H1 (cell line): ENCODE measurements around the gene RETREG1. TPM values are rescaled to one million over a fixed set of nuclear protein-coding genes. Genes with fewer than 3 reads are reported as not detected.

Source experiments
- CTCF ChIA-PET: fragments of 300-600 bp; sonication (Branson Sonifier 250); formaldehyde crosslinking; loops from one replicate; lab custom pipeline; 2021; ENCODE audit not compliant: partially characterized antibody; lab: Charles Lee
- POLR2A ChIA-PET: fragments of 300-600 bp; sonication (Branson Sonifier 250); formaldehyde crosslinking; loops from one replicate; lab custom pipeline; 2021; ENCODE audit warnings: inconsistent platforms; ENCODE audit not compliant: partially characterized antibody; lab: Charles Lee
- DNase-seq, 2 experiments: peaks; one replicate each; pipeline versions ENCODE4 v3.0.0 to v3.0.0-alpha.2; 2010 to 2022; ENCODE audit warnings: low spot score in 2 of 2, low read depth in 1 of 2, mixed read lengths in 1 of 2
- FAIRE-seq: peaks from 2 replicates; lab custom pipeline; 2011; peaks lifted over from hg19 to GRCh38; lab: Jason Lieb, UNC
- H2AFZ ChIP-seq: 2 replicates; pipeline ENCODE4 v1.8.1; 2012; ENCODE audit warnings: low read length, inconsistent platforms
- H2AK5ac ChIP-seq: 2 replicates; pipeline ENCODE4 v1.6.1; 2013; ENCODE audit warnings: low read depth, low read length
- H2BK120ac ChIP-seq: replicated peaks from 2 replicates; pipeline ENCODE3; 2013; ENCODE audit warnings: low read depth, low read length, inconsistent platforms
- H2BK12ac ChIP-seq: 2 replicates; pipeline ENCODE4 v1.6.1; 2013; ENCODE audit warnings: low read depth, low read length
- H2BK15ac ChIP-seq: 2 replicates; pipeline ENCODE4 v1.6.1; 2013; ENCODE audit warnings: low read length
- H2BK20ac ChIP-seq: 2 replicates; pipeline ENCODE4 v1.6.1; 2013; ENCODE audit warnings: low read length
- H2BK5ac ChIP-seq: 2 replicates; pipeline ENCODE4 v1.6.1; 2013; ENCODE audit warnings: low read depth, low read length
- H3K14ac ChIP-seq: 2 replicates; pipeline ENCODE4 v1.6.1; 2013; ENCODE audit warnings: inconsistent platforms; ENCODE audit not compliant: insufficient read length
- H3K18ac ChIP-seq: 2 replicates; pipeline ENCODE4 v1.6.1; 2013; ENCODE audit warnings: low read length; ENCODE audit errors: extremely low read depth
- H3K23ac ChIP-seq: 2 replicates; pipeline ENCODE4 v1.6.1; 2013; ENCODE audit warnings: inconsistent platforms; ENCODE audit not compliant: insufficient read length
- H3K23me2 ChIP-seq: 2 replicates; pipeline ENCODE4 v1.6.1; 2013; ENCODE audit warnings: low read depth, low read length
- H3K27ac ChIP-seq: 2 replicates; pipeline ENCODE4 v1.6.1; 2011; ENCODE audit warnings: low read depth, low read length, inconsistent platforms
- H3K27me3 ChIP-seq, 4 experiments: replicated peaks in 1 of 4; 1 replicate in 1 of 4; 2 replicates in 3 of 4; pipeline versions ENCODE4 v1.6.1 to v1.8.1; 2011 to 2013; ENCODE audit warnings: low read length in 3 of 4, mild to moderate bottlenecking in 3 of 4, inconsistent platforms in 2 of 4, mixed read lengths in 2 of 4, moderate library complexity in 1 of 4; ENCODE audit not compliant: control insufficient read depth in 3 of 4, insufficient read depth in 3 of 4; ENCODE audit errors: extremely low read depth in 1 of 4
- H3K36me3 ChIP-seq, 4 experiments: 2 replicates each; pipeline versions ENCODE4 v1.6.1 to v1.8.1; 2011 to 2013; ENCODE audit warnings: mild to moderate bottlenecking in 4 of 4, low read length in 3 of 4, moderate library complexity in 2 of 4, control low read depth in 1 of 4, inconsistent platforms in 1 of 4; ENCODE audit not compliant: insufficient read depth in 4 of 4, control insufficient read depth in 2 of 4
- H3K4ac ChIP-seq: replicated peaks from 2 replicates; pipeline ENCODE3; 2013; ENCODE audit warnings: low read length, low read depth, mixed read lengths, inconsistent platforms; ENCODE audit not compliant: insufficient read length
- H3K4me1 ChIP-seq, 4 experiments: replicated peaks in 1 of 4; 1 replicate in 1 of 4; 2 replicates in 3 of 4; pipeline versions ENCODE4 v1.6.1 to v1.8.1; 2011 to 2013; ENCODE audit warnings: low read length in 3 of 4, inconsistent platforms in 2 of 4, mixed read lengths in 1 of 4; ENCODE audit not compliant: insufficient read depth in 4 of 4, control insufficient read depth in 3 of 4
- H3K4me2 ChIP-seq, 2 experiments: 2 replicates each; pipeline versions ENCODE4 v1.6.1 to v1.8.1; 2011 to 2013; ENCODE audit warnings: low read depth in 2 of 2, low read length in 2 of 2, control low read depth in 1 of 2, inconsistent platforms in 1 of 2, mild to moderate bottlenecking in 1 of 2; ENCODE audit not compliant: insufficient read depth in 1 of 2
- H3K4me3 ChIP-seq, 4 experiments: fragments of 200-600, 300-600 bp in 1 of 4; sonication (generic), shearing (Covaris generic), sonication (Bioruptor Twin) in 1 of 4; 2 replicates each; pipeline versions ENCODE4 v1.5.1 to v1.8.1; 2011 to 2016; ENCODE audit warnings: low read length in 4 of 4, low read depth in 3 of 4, control low read depth in 2 of 4, inconsistent platforms in 2 of 4, mild to moderate bottlenecking in 2 of 4, mixed read lengths in 1 of 4, moderate library complexity in 1 of 4; ENCODE audit not compliant: insufficient read depth in 2 of 4; ENCODE audit errors: extremely low read depth in 1 of 4
- H3K56ac ChIP-seq: replicated peaks from 2 replicates; pipeline ENCODE3; 2013; ENCODE audit warnings: low read depth, mild to moderate bottlenecking, mixed read lengths, low read length, inconsistent platforms; ENCODE audit not compliant: insufficient read length
- H3K79me1 ChIP-seq: 2 replicates; pipeline ENCODE4 v1.6.1; 2013; ENCODE audit warnings: low read depth, low read length, control low read depth
- H3K79me2 ChIP-seq, 2 experiments: 2 replicates each; pipeline versions ENCODE4 v1.6.1 to v1.8.1; 2012 to 2013; ENCODE audit warnings: low read length in 2 of 2, mild to moderate bottlenecking in 2 of 2, inconsistent platforms in 1 of 2; ENCODE audit not compliant: insufficient read depth in 2 of 2, control insufficient read depth in 1 of 2
- H3K9ac ChIP-seq, 4 experiments: replicated peaks in 1 of 4; 1 replicate in 1 of 4; 2 replicates in 3 of 4; pipeline versions ENCODE4 v1.6.1 to v1.8.1; 2011 to 2013; ENCODE audit warnings: low read depth in 3 of 4, low read length in 3 of 4, control low read depth in 2 of 4, mild to moderate bottlenecking in 2 of 4, moderate library complexity in 2 of 4, inconsistent platforms in 1 of 4; ENCODE audit errors: extremely low read depth in 1 of 4
- H3K9me3 ChIP-seq, 2 experiments: 2 replicates each; pipeline versions ENCODE4 v1.6.1 to v1.8.1; 2012 to 2013; ENCODE audit warnings: mild to moderate bottlenecking in 2 of 2, moderate library complexity in 2 of 2, control low read depth in 1 of 2, inconsistent platforms in 1 of 2, low read depth in 1 of 2, low read length in 1 of 2, mixed read lengths in 1 of 2; ENCODE audit not compliant: insufficient read depth in 2 of 2
- H4K20me1 ChIP-seq, 2 experiments: replicated peaks in 1 of 2; 2 replicates each; pipeline versions ENCODE3 to v1.8.1; 2011 to 2013; ENCODE audit warnings: inconsistent platforms in 2 of 2, low read length in 2 of 2, mild to moderate bottlenecking in 1 of 2; ENCODE audit not compliant: insufficient read depth in 2 of 2, control insufficient read depth in 1 of 2
- H4K5ac ChIP-seq: 2 replicates; pipeline ENCODE4 v1.6.1; 2013; ENCODE audit warnings: low read length, low read depth, mixed read lengths, inconsistent platforms; ENCODE audit not compliant: insufficient read length
- H4K8ac ChIP-seq: 2 replicates; pipeline ENCODE4 v1.8.0; 2013; ENCODE audit warnings: mild to moderate bottlenecking, moderate library complexity, low read length, inconsistent platforms; ENCODE audit not compliant: insufficient read depth; ENCODE audit errors: extremely low read depth
- H4K91ac ChIP-seq: replicated peaks from 2 replicates; pipeline ENCODE3; 2013; ENCODE audit warnings: low read length, mixed read lengths, inconsistent platforms; ENCODE audit not compliant: insufficient read length
- CBX8 ChIP-seq: fragments of 300-800, 300-1000 bp; sonication (generic); IDR thresholded peaks from 2 replicates; pipeline ENCODE4 v1.7.1; 2016; ENCODE audit warnings: low read depth, low read length, borderline replicate concordance
- CREB1 ChIP-seq: IDR thresholded peaks from 2 replicates; pipeline ENCODE4 v1.6.1; 2012; ENCODE audit warnings: inconsistent platforms
- EGR1 ChIP-seq: IDR thresholded peaks from 2 replicates; pipeline ENCODE4 v1.6.1; 2011; ENCODE audit warnings: low read depth, low read length, borderline replicate concordance
- NANOG ChIP-seq: IDR thresholded peaks from 2 replicates; pipeline ENCODE4 v1.6.1; 2011; ENCODE audit warnings: low read length, low read depth, mild to moderate bottlenecking, inconsistent platforms; ENCODE audit not compliant: insufficient read depth, poor library complexity, severe bottlenecking
- POLR2AphosphoS5 ChIP-seq: IDR thresholded peaks from 2 replicates; pipeline ENCODE4 v1.6.1; 2011; ENCODE audit warnings: low read depth, low read length
- SIX5 ChIP-seq: IDR thresholded peaks from 2 replicates; pipeline ENCODE4 v1.6.1; 2011; ENCODE audit warnings: mild to moderate bottlenecking, low read depth, low read length
- WGBS, 2 experiments: shearing (Covaris generic) in 1 of 2; methylation state at CpG; one replicate each; pipeline versions ENCODE4 v1.1.6 to v1.1.7; 2013 to 2015; ENCODE audit warnings: low lambda C conversion rate in 2 of 2, mixed read lengths in 2 of 2, inconsistent platforms in 1 of 2, low coverage in 1 of 2, missing lambda C conversion rate in 1 of 2; ENCODE audit not compliant: insufficient replicate concordance in 2 of 2, insufficient coverage in 1 of 2, insufficient read length in 1 of 2; ENCODE audit errors: extremely low coverage in 1 of 2, missing lambda C conversion rate in 1 of 2; 5-methylcytosine and 5-hydroxymethylcytosine counted together
- polyA plus RNA-seq, 7 experiments: library from polyadenylated mRNA; depleted of rRNA in 3 of 7; stranded (reverse) in 5 of 7; unstranded in 2 of 7; fragments of >200 nt in 5 of 7; fragments of 200-250 nt in 2 of 7; gene quantifications; 1 replicate in 5 of 7; 2 replicates in 1 of 7; 4 replicates in 1 of 7; pipeline versions ENCODE4 v1.2.1 to v1.2.3, GENCODE V29; 2011 to 2013; ENCODE audit warnings: missing spikeins in 2 of 7, mixed read lengths in 2 of 7
- total RNA-seq: library from RNA; stranded (reverse); fragmentation: NEBNext Ultra II Directional; extraction: Animal tissue kit (Norgen Biotek cat#: 25700); gene quantifications from 2 replicates; pipeline ENCODE4 v1.2.1, GENCODE V29; 2021

RETREG1 gene
- total and polyA plus RNA-seq, 2 of the 8 experiments (the other 6 are each of a cell fraction or from before 2014, with no cell fraction given): 0.62 to 1.9 TPM

DNA sequence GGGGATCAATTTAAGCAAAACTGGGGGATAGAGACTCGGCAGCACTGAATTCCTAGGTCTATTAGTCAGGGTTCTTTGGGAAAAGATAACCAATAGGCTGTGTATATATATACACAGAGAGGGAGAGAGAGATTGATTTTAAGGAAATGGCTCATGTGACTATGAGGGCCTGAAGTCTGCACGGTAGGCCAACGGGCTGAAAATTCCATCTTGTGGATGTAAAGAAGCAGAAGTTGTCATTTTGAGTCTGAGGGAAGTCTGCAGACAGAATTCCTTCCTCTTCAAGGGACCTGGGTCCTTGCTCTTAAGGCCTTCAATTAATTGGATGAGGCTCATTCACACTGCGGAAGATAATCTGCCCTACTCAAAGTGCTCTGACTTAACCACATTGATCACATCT, 91.1 kb downstream of the RETREG1 start:
- 77% methylated on average over 4 of the region's 4 CpGs; no CpG with 5 or more reads in 1 of the 2 experiments for WGBS, 2 experiments
- Histone ChIP-seq H3K4ac (no peak overlapping the region), H4K5ac (no peak overlapping the region), H3K36me3 (no peaks in the 10 kb centered on the region), H4K91ac (no peak overlapping the region), H2AK5ac (no peak overlapping the region), H3K14ac (no peak overlapping the region), H3K9ac (no peak overlapping the region), H2BK5ac (no peak overlapping the region), H3K18ac (no peak overlapping the region), H2BK15ac (no peak overlapping the region), H3K56ac (no peak overlapping the region), H3K27ac (no peak overlapping the region), H3K4me3 (no peak overlapping the region), H2BK120ac (no peak overlapping the region), H4K8ac (no peak overlapping the region), H3K9me3 (no peaks in the 10 kb centered on the region), H3K79me2 (no peaks in the 10 kb centered on the region), H3K4me2 (no peak overlapping the region), H4K20me1 (no peaks in the 10 kb centered on the region), H3K79me1 (no peaks in the 10 kb centered on the region; the same call in 1 of the 2 replicates), H3K4me1 (no peaks in the 10 kb centered on the region), H3K27me3 (no peaks in the 10 kb centered on the region), H3K23me2 (no peaks in the 10 kb centered on the region), H2BK20ac (no peak overlapping the region), H2AFZ (no peak overlapping the region), H2BK12ac (no peak overlapping the region), H3K23ac (no peak overlapping the region)
- TF ChIP-seq CREB1 (no peak), POLR2AphosphoS5 (no peak), SIX5 (no peak), EGR1 (no peak), CBX8 (no peak), NANOG (no peak)
- DNase-seq (no peak), FAIRE-seq (no peak)
- POLR2A ChIA-PET: no interaction called here
- CTCF ChIA-PET: no interaction called here
